Lung (tissue), 12 donors: ENCODE data around the gene HOXD9. TPM values are rescaled to one million over a fixed set of nuclear protein-coding genes. Genes with fewer than 3 reads are reported as not detected.

Experiments used
- ATAC-seq: fragments of 200-7000 bp; cut with Tn5 transposase; one replicate; pipeline ENCODE4 v1.9.1; 2020; ENCODE audit warnings: moderate number of reproducible peaks; ENCODE audit not compliant: insufficient read depth, low FRiP score
- DNase-seq, 3 donors: peaks; one replicate each; pipeline ENCODE4 v3.0.0-alpha.2; 2013 to 2017
- H3K27ac ChIP-seq, 2 donors: one replicate each; pipeline ENCODE4 v1.5.1; 2013; ENCODE audit warnings: mild to moderate bottlenecking in 2 of 2, moderate library complexity in 2 of 2, control low read depth in 1 of 2, inconsistent platforms in 1 of 2, low read depth in 1 of 2, low read length in 1 of 2
- H3K27me3 ChIP-seq, 3 donors: one replicate each; pipeline ENCODE4 v1.5.1; 2013; ENCODE audit warnings: low read length in 2 of 3; ENCODE audit not compliant: control insufficient read depth in 3 of 3, insufficient read depth in 3 of 3
- H3K36me3 ChIP-seq, 4 donors: one replicate each; pipeline ENCODE4 v1.5.1; 2013; ENCODE audit warnings: low read length in 4 of 4, mild to moderate bottlenecking in 1 of 4, moderate library complexity in 1 of 4; ENCODE audit not compliant: control insufficient read depth in 4 of 4, insufficient read depth in 4 of 4
- H3K4me1 ChIP-seq, 5 donors: one replicate each; pipeline ENCODE4 v1.5.1; 2013; ENCODE audit warnings: low read length in 5 of 5, mild to moderate bottlenecking in 2 of 5, moderate library complexity in 1 of 5; ENCODE audit not compliant: control insufficient read depth in 5 of 5, insufficient read depth in 5 of 5
- H3K4me3 ChIP-seq: one replicate; pipeline ENCODE4 v1.5.1; 2013; ENCODE audit warnings: mild to moderate bottlenecking, control low read depth, moderate library complexity
- H3K9ac ChIP-seq, 2 donors: one replicate each; pipeline ENCODE4 v1.5.1; 2013; ENCODE audit warnings: low read length in 2 of 2, control low read depth in 1 of 2; ENCODE audit not compliant: insufficient read depth in 1 of 2
- H3K9me3 ChIP-seq, 4 donors: one replicate each; pipeline ENCODE4 v1.5.1; 2013; ENCODE audit warnings: low read length in 3 of 4, mild to moderate bottlenecking in 1 of 4, moderate library complexity in 1 of 4; ENCODE audit not compliant: control insufficient read depth in 4 of 4, insufficient read depth in 3 of 4
- CTCF ChIP-seq: IDR thresholded peaks from 2 replicates; pipeline ENCODE4 v1.5.1; 2012; ENCODE audit warnings: mild to moderate bottlenecking; ENCODE audit errors: control extremely low read depth, extremely low read depth
- WGBS, 2 donors: extraction: QIAGEN DNeasy Blood & Tissue Kit; methylation state at CpG; one replicate each; pipeline ENCODE4 v1.1.7; 2013; 5-methylcytosine and 5-hydroxymethylcytosine counted together
- polyA plus RNA-seq, 2 donors: library from polyadenylated mRNA; stranded (reverse); fragments of 200-250 nt; gene quantifications; one replicate each; pipeline ENCODE4 v1.2.1, GENCODE V29; 2013
- total RNA-seq, 2 donors: library from RNA; depleted of rRNA in 1 of 2; stranded (reverse); fragments of >200 nt in 1 of 2; gene quantifications; one replicate each; pipeline ENCODE4 v1.2.1, GENCODE V29; 2014 to 2021
- donor health status: control.
- donor health status: control.
- donor health status: Bipolar disorder and iron deficiency.
- donor health status: healthy.
- donor health status: DM: yes; HTN: yes; CAD: no.

Gene HOXD9
- total and polyA plus RNA-seq, 4 donors: 0.29 to 0.80 (median 0.51) TPM

DNA sequence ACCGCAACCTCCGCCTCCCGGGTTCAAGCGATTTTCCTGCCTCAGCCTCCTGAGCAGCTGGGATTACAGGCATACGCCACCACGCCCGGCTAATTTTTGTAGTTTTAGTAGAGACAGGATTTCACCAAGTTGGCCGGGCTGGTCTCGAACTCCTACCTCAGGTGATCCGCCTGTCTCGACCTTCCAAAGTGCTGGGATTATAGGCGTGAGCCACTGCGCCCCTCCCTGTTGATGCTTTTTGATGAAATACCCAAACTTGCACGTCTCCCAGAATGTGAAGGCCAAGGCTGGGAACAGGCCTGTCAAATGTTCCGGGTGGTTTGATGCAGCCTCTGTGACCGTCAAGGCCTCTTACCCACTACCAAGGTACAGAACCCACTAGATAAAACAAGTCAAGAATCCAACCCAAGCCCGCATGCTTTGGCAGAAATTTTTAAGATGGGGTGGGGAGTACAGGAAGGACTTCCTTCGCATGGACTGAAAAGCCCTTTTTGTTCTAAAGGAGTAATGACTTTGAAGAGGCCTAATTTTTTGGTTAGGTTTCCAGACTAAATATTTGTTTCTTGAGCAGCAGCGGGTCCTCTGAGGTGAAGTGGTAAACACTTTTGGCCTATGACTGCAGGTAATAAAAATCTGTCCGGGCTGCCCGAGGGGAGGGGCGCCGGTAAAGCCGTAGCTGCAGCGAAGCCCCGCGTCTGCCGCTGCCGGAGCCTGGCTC lies 35.0 kb upstream of the HOXD9 start:
- H3K9me3 ChIP-seq: peaks cover 0 to 16% (median 0%) of the 10 kb centered on the region in 4 donors
- ATAC-seq (no peak), DNase-seq (peak in 1 of 3 donors; percentile 8)
- 23 to 24% methylated on average over 29 of the region's 29 CpGs for WGBS, 2 donors
- H3K9ac ChIP-seq: no peak overlapping the region
- H3K4me3 ChIP-seq: no peak overlapping the region
- no peaks in the 10 kb centered on the region for H3K36me3 ChIP-seq
- peaks cover 0 to 26% (median 3%) of the 10 kb centered on the region in 5 donors for H3K4me1 ChIP-seq
- H3K27me3 ChIP-seq: peaks cover 0 to 99% (median 96%) of the 10 kb centered on the region in 3 donors
- no peak overlapping the region for H3K27ac ChIP-seq
- no peak for TF ChIP-seq CTCF

DNA sequence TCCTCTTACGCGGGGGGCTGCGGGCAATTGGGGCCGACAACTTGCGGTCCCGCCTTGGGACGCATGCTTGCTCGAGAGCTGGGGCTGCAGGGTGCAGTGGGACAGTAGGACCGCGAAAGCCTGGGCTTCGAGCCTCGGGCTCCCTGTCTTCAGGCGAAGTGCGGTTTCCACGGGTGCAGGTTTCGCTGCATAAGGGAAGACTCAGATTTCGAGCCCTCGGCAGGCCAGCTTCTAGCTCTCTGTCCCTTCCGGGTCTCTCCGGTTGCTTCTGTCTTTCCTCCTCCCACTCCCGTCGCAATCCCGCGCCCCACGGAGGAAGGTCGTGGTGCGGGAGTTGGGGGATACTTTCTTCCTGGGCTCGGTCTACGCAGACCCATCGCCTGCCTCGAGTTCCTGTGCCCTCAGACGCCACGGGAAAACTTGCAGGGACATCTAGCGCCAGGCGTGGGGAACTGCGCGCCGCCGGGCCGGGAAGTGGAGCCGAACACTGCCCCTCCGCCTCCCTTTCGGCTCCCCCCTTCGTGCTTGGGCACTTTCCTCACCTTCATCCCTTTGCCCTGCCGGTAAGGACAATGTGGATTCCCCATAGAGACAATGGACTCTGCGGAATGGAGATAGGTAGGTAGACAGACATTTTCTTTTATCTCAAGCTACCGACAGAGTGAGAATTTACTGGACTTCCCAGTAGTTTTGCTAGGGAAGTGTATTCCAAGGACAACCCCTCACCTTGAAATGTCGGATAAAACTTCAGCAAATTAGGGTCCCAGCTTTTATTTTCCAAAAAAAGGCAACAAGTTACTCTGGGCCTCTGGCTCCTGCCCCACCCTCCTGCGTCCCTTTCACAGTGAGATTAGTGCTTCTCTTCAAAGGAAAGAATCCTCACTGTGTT lies 34.2 kb upstream of the HOXD9 start:
- Histone ChIP-seq H3K9ac (no peak overlapping the region), H3K9me3 (peaks cover 0 to 16% (median 0%) of the 10 kb centered on the region in 4 donors), H3K4me1 (peaks cover 0 to 30% (median 0%) of the 10 kb centered on the region in 5 donors), H3K36me3 (no peaks in the 10 kb centered on the region), H3K27me3 (peaks cover 2 to 94% (median 92%) of the 10 kb centered on the region in 3 donors), H3K27ac (no peak overlapping the region), H3K4me3 (no peak overlapping the region)
- DNase-seq: peak; percentile 73 to 77 (median 73)
- TF ChIP-seq CTCF: peak; percentile 47
- ATAC-seq: peak; percentile 69
- WGBS, 2 donors: 3 to 6% methylated on average over 47 to 49 of the region's 49 CpGs

GRCh38 chr2:176088937-176089842 lies 33.3 kb upstream of the HOXD9 start:
- H3K9ac ChIP-seq: no peak overlapping the region
- WGBS, 2 donors: 6 to 8% methylated on average over 6 of the region's 6 CpGs
- peak in 1 of 3 donors; percentile 11 for DNase-seq
- no peak for ATAC-seq
- no peaks in the 10 kb centered on the region for H3K36me3 ChIP-seq
- peaks cover 0 to 18% (median 0%) of the 10 kb centered on the region in 4 donors for H3K9me3 ChIP-seq
- peaks cover 0 to 35% (median 0%) of the 10 kb centered on the region in 5 donors for H3K4me1 ChIP-seq
- peaks cover 8 to 94% (median 92%) of the 10 kb centered on the region in 3 donors for H3K27me3 ChIP-seq
- H3K27ac ChIP-seq: no peak overlapping the region
- no peak for TF ChIP-seq CTCF
- H3K4me3 ChIP-seq: no peak overlapping the region
